HG02678 (cell line): ENCODE measurements around the gene SF3B2.
A peak's percentile ranks its signal among the peaks of the same experiment; 100 is the strongest.
"Not testable (repeated sequence)": the region's sequence is repeated elsewhere in the genome, so short reads cannot be mapped to it uniquely, and the experiment has no call there.

Experiments
- ATAC-seq: cut with Tn5 transposase; IDR thresholded peaks from one replicate; pipeline ENCODE4 v1.9.1; 2021; ENCODE audit warnings: mild to moderate bottlenecking, moderate library complexity; ENCODE audit not compliant: unreplicated experiment

The SF3B2 gene

GRCh38 chr11:66051766-66052663, at the start of gene SF3B2:
SF3B2 (plus strand) TSS chr11:66052364; CDS start chr11:66052385, 21 bp downstream.
- peak; percentile 94 for ATAC-seq

- ATAC-seq: peak; percentile 62
Observed at GRCh38 chr11:66002648-66003225, 49.4 kb upstream of the SF3B2 start.

- ATAC-seq: no peak
Observed at GRCh38 chr11:66003291-66003690, 48.9 kb upstream of the SF3B2 start.

- no peak for ATAC-seq
Observed at GRCh38 chr11:66004186-66004585, 48.0 kb upstream of the SF3B2 start.

GRCh38 chr11:66006134-66006890, 45.9 kb upstream of the SF3B2 start:
- ATAC-seq: no peak

GRCh38 chr11:66006891-66007176, 45.3 kb upstream of the SF3B2 start:
- ATAC-seq: no peak

GRCh38 chr11:66007201-66007634, 44.9 kb upstream of the SF3B2 start:
- ATAC-seq: no peak

GRCh38 chr11:66008095-66008467, 44.1 kb upstream of the SF3B2 start:
- no peak for ATAC-seq

- no peak for ATAC-seq
Observed at GRCh38 chr11:66008468-66009101, 43.6 kb upstream of the SF3B2 start.

- ATAC-seq: not testable (repeated sequence)
Observed at GRCh38 chr11:66010036-66010435, 42.1 kb upstream of the SF3B2 start.

- ATAC-seq: no peak
Observed at GRCh38 chr11:66011239-66011784, 40.9 kb upstream of the SF3B2 start.

GRCh38 chr11:66011785-66012303, 40.3 kb upstream of the SF3B2 start, which contains the start of gene CST6:
CST6 (plus strand) TSS chr11:66012008; CDS start chr11:66012045, 37 bp downstream.
- ATAC-seq: no peak

- ATAC-seq: no peak
Observed at GRCh38 chr11:66012371-66012945, 39.7 kb upstream of the SF3B2 start.

- ATAC-seq: no peak
Observed at GRCh38 chr11:66012946-66013761, 39.0 kb upstream of the SF3B2 start.

- no peak for ATAC-seq
Observed at GRCh38 chr11:66013762-66014100, 38.4 kb upstream of the SF3B2 start.

- ATAC-seq: no peak
Observed at GRCh38 chr11:66014804-66015453, 37.2 kb upstream of the SF3B2 start.

GRCh38 chr11:66015454-66015881, 36.7 kb upstream of the SF3B2 start:
- no peak for ATAC-seq

GRCh38 chr11:66015936-66016792, 36.0 kb upstream of the SF3B2 start:
- ATAC-seq: no peak
